SK-N-SH (cell line): Measurements from ENCODE around the gene BCAS3.
"Not testable (repeated sequence)": the region's sequence is repeated elsewhere in the genome, so short reads cannot be mapped to it uniquely, and the experiment has no call there.

ENCODE experiments used
- CTCF ChIP-seq: fragments of 200-600 bp; sonication (generic); IDR thresholded peaks from 2 replicates; pipeline ENCODE4 v1.6.1; 2017; ENCODE audit warnings: antibody characterized with exemption, mild to moderate bottlenecking, moderate library complexity
- ELF1 ChIP-seq: IDR thresholded peaks from 2 replicates; pipeline ENCODE4 v1.4.0; 2012
- SIN3A ChIP-seq: IDR thresholded peaks from 2 replicates; pipeline ENCODE4 v1.6.1; 2012; ENCODE audit warnings: low read depth, mild to moderate bottlenecking, low read length, moderate library complexity, borderline replicate concordance
- ZBTB33 ChIP-seq: IDR thresholded peaks from 2 replicates; pipeline ENCODE4 v1.4.0; 2012; ENCODE audit warnings: low read depth, borderline replicate concordance

- TF ChIP-seq CTCF, SIN3A, ELF1, ZBTB33: not testable (repeated sequence)
Observed at GRCh38 chr17:60935991-60936390, 258.3 kb downstream of the BCAS3 start.
